HEK293 (cell line): ENCODE data around the gene EIF4A3.
A peak's percentile ranks its signal among the peaks of the same experiment; 100 is the strongest.

Experiments
- CTCF ChIA-PET: fragments of 350-600 bp; formaldehyde crosslinking; extraction: SDS; loops from one replicate; lab custom pipeline; 2021; ENCODE audit warnings: antibody characterized with exemption; lab: Yijun Ruan, JAX
- POLR2A ChIA-PET: fragments of 300-600 bp; formaldehyde crosslinking; extraction: SDS; loops from one replicate; lab custom pipeline; 2020; ENCODE audit warnings: antibody characterized with exemption, inconsistent platforms; lab: Yijun Ruan, JAX
- H3K27ac ChIP-seq: fragments of 200-500 bp; sonication (Bioruptor generic); 2 replicates; pipeline ENCODE4 v1.5.1; 2014; ENCODE audit warnings: low read depth, low read length, control low read depth, inconsistent platforms; ENCODE audit errors: extremely low read depth
- H3K36me3 ChIP-seq, 2 experiments: fragments of 200-500 bp in 1 of 2; sonication (Bioruptor generic) in 1 of 2; 1 replicate in 1 of 2; 2 replicates in 1 of 2; pipeline ENCODE4 v1.5.1; 2014 to 2017; ENCODE audit warnings: inconsistent platforms in 2 of 2, low read length in 2 of 2; ENCODE audit not compliant: control insufficient read depth in 2 of 2, insufficient read depth in 1 of 2
- H3K4me1 ChIP-seq: fragments of 200-500 bp; sonication (Bioruptor generic); 2 replicates; pipeline ENCODE4 v1.5.1; 2014; ENCODE audit warnings: mild to moderate bottlenecking, low read length, inconsistent platforms; ENCODE audit not compliant: control insufficient read depth, insufficient read depth
- H3K4me3 ChIP-seq: 2 replicates; pipeline ENCODE4 v1.5.1; 2011; ENCODE audit warnings: low read depth, mild to moderate bottlenecking, control low read depth, low read length, moderate library complexity
- H3K9me3 ChIP-seq: fragments of 200-500 bp; sonication (Bioruptor generic); 2 replicates; pipeline ENCODE4 v1.5.1; 2014; ENCODE audit warnings: low read depth, low read length, inconsistent platforms; ENCODE audit not compliant: control insufficient read depth, insufficient read depth
- KLF1 ChIP-seq: fragments of 450-650 bp; formaldehyde crosslinking; IDR thresholded peaks from 2 replicates; pipeline ENCODE4 v1.5.1; 2016; ENCODE audit warnings: missing biosample characterization, missing genetic modification characterization
- KLF17 ChIP-seq: fragments of 450-650 bp; formaldehyde crosslinking; IDR thresholded peaks from 2 replicates; pipeline ENCODE4 v1.5.1; 2016; ENCODE audit warnings: missing biosample characterization, missing genetic modification characterization
- PRDM10 ChIP-seq: fragments of 450-650 bp; formaldehyde crosslinking; IDR thresholded peaks from 2 replicates; pipeline ENCODE4 v1.5.1; 2016; ENCODE audit warnings: missing biosample characterization, missing genetic modification characterization
- REST ChIP-seq: fragments of 450-650 bp; formaldehyde crosslinking; IDR thresholded peaks from 2 replicates; pipeline ENCODE4 v1.5.1; 2016; ENCODE audit warnings: missing biosample characterization, missing genetic modification characterization
- SCRT2 ChIP-seq: fragments of 450-650 bp; formaldehyde crosslinking; IDR thresholded peaks from 2 replicates; pipeline ENCODE4 v1.5.1; 2016; ENCODE audit warnings: missing biosample characterization, missing genetic modification characterization
- WT1 ChIP-seq: fragments of 450-650 bp; formaldehyde crosslinking; IDR thresholded peaks from 2 replicates; pipeline ENCODE4 v1.5.1; 2016; ENCODE audit warnings: missing biosample characterization, missing genetic modification characterization
- ZBTB17 ChIP-seq: fragments of 450-650 bp; formaldehyde crosslinking; IDR thresholded peaks from 2 replicates; pipeline ENCODE4 v1.5.1; 2016; ENCODE audit warnings: missing biosample characterization, missing genetic modification characterization
- ZIC2 ChIP-seq: fragments of 450-650 bp; formaldehyde crosslinking; IDR thresholded peaks from 2 replicates; pipeline ENCODE4 v1.5.1; 2016; ENCODE audit warnings: missing biosample characterization, missing genetic modification characterization
- ZNF114 ChIP-seq: fragments of 450-650 bp; formaldehyde crosslinking; IDR thresholded peaks from 2 replicates; pipeline ENCODE4 v1.5.0; 2017; ENCODE audit warnings: missing biosample characterization, missing genetic modification characterization
- ZNF121 ChIP-seq: fragments of 450-650 bp; formaldehyde crosslinking; IDR thresholded peaks from 2 replicates; pipeline ENCODE4 v1.5.1; 2016; ENCODE audit warnings: missing biosample characterization, missing genetic modification characterization
- ZNF707 ChIP-seq: fragments of 450-650 bp; formaldehyde crosslinking; IDR thresholded peaks from 2 replicates; pipeline ENCODE4 v1.5.1; 2016; ENCODE audit warnings: missing biosample characterization, missing genetic modification characterization
- ZNF830 ChIP-seq: fragments of 450-650 bp; IDR thresholded peaks from 2 replicates; pipeline ENCODE4 v1.5.0; 2018; ENCODE audit warnings: missing biosample characterization, missing genetic modification characterization, low read depth, mild to moderate bottlenecking, moderate library complexity
- ZSCAN18 ChIP-seq: fragments of 450-650 bp; formaldehyde crosslinking; IDR thresholded peaks from 2 replicates; pipeline ENCODE4 v1.5.1; 2016; ENCODE audit warnings: missing biosample characterization, missing genetic modification characterization

EIF4A3 gene

GRCh38 chr17:80104321-80104955 is 42.5 kb downstream of the EIF4A3 start:
- CTCF ChIA-PET: interaction anchor here (0.6 to 1.7 kb wide), 5 partner anchors 12 to 351 kb away, joined by 3 to 9 read pairs (median 3); no protein-coding TSS in a partner anchor
- H3K4me3 ChIP-seq: no peak overlapping the region

GRCh38 chr17:80103449-80104085 is 43.4 kb downstream of the EIF4A3 start:
- TF ChIP-seq ZNF707 (tag by site-specific recombination) (no peak), ZNF121 (tag by site-specific recombination) (no peak)
- ChIA-PET POLR2A (interaction anchor here (0.8 kb wide), 1 partner anchor 43 kb away, joined by 4 read pairs; no protein-coding TSS in a partner anchor), CTCF (interaction anchor here (0.5 to 1.7 kb wide), 5 partner anchors 24 to 1020 kb away, joined by 3 to 5 read pairs (median 3); no protein-coding TSS in a partner anchor)
- no peak overlapping the region for H3K4me3 ChIP-seq
- H3K9me3 ChIP-seq: no peaks in the 10 kb centered on the region
- H3K4me1 ChIP-seq: peaks cover 4% of the 10 kb centered on the region; the same call in 1 of the 2 replicates
- no peak overlapping the region for H3K27ac ChIP-seq
- peaks cover 0 to 11% of the 10 kb centered on the region in 2 experiments; a peak in 2 of 3 replicates for H3K36me3 ChIP-seq

More at GRCh38 chr17:80104321-80104955, 42.5 kb downstream of the EIF4A3 start:
- Histone ChIP-seq H3K4me1 (peaks cover 4% of the 10 kb centered on the region; the same call in 1 of the 2 replicates), H3K27ac (no peak overlapping the region), H3K9me3 (no peaks in the 10 kb centered on the region), H3K36me3 (peaks cover 0 to 12% of the 10 kb centered on the region in 2 experiments; a peak in 2 of 3 replicates)
- POLR2A ChIA-PET: interaction anchor here (0.8 kb wide), 1 partner anchor 42 kb away, joined by 4 read pairs; no protein-coding TSS in a partner anchor
- TF ChIP-seq ZNF114 (no peak), KLF1 (tag by site-specific recombination) (peak; percentile 54; the same call in 1 of the 2 replicates), ZIC2 (tag by site-specific recombination) (peak; percentile 95), REST (peak; percentile 89), ZNF830 (tag by site-specific recombination) (no peak), WT1 (tag by site-specific recombination) (peak; percentile 13; the same call in 1 of the 2 replicates), KLF17 (peak; percentile 69; the same call in 1 of the 2 replicates)

- H3K4me3 ChIP-seq: no peak overlapping the region
- no peak overlapping the region for H3K27ac ChIP-seq
- TF ChIP-seq ZSCAN18 (tag by site-specific recombination): no peak
- no peak for TF ChIP-seq PRDM10 (tag by site-specific recombination)
- TF ChIP-seq ZBTB17 (tag by site-specific recombination): no peak
- 0 out of 2 replicates have a peak, but pooled peaks have one; percentile 26 for TF ChIP-seq SCRT2 (tag by site-specific recombination)
- H3K4me1 ChIP-seq: peaks cover 4% of the 10 kb centered on the region; the same call in 1 of the 2 replicates
- H3K9me3 ChIP-seq: no peaks in the 10 kb centered on the region
- POLR2A ChIA-PET: no interaction called here
- H3K36me3 ChIP-seq: peaks cover 0 to 4% of the 10 kb centered on the region in 2 experiments; a peak in 2 of 3 replicates
- CTCF ChIA-PET: interaction anchor here (0.5 to 3.0 kb wide), 5 partner anchors 12 to 1020 kb away, joined by 3 to 27 read pairs (median 5); no protein-coding TSS in a partner anchor
These were observed 44.1 kb downstream of the EIF4A3 start for GRCh38 chr17:80102664-80103448.
